ENCODE results near the gene BRPF3. TPM values are rescaled to one million over a fixed set of nuclear protein-coding genes. Genes with fewer than 3 reads are reported as not detected.
"Not testable (repeated sequence)": the region's sequence is repeated elsewhere in the genome, so short reads cannot be mapped to it uniquely, and the experiment has no call there.

The BRPF3 gene
- total RNA-seq, 1 donor from 2014 or later, result 7.1 TPM

- no peak overlapping the region for H3K4me3 ChIP-seq (ENCODE audit: low read depth, low read length)
- TF ChIP-seq CTCF (conservative IDR thresholded peaks at IDR 0.05; ENCODE audit: low read depth, low read length), result no peak
- no peak for DNase-seq (ENCODE audit: low read depth)
Measured at GRCh38 chr6:36217946-36218345, 21.4 kb downstream of the BRPF3 start.

- H3K4me3 ChIP-seq (ENCODE audit: low read depth, low read length); DNase-seq (ENCODE audit: low read depth): not testable (repeated sequence)
Measured at GRCh38 chr6:36218516-36218915, 22.0 kb downstream of the BRPF3 start.

- no peak for DNase-seq (ENCODE audit: low read depth)
- H3K4me3 ChIP-seq (ENCODE audit: low read depth, low read length), result no peak overlapping the region
- no peak for TF ChIP-seq CTCF (conservative IDR thresholded peaks at IDR 0.05; ENCODE audit: low read depth, low read length)
Measured at GRCh38 chr6:36219081-36219480, 22.5 kb downstream of the BRPF3 start.

GRCh38 chr6:36220226-36220625 lies 23.7 kb downstream of the BRPF3 start:
- DNase-seq (ENCODE audit: low read depth), result no peak
- H3K4me3 ChIP-seq (ENCODE audit: low read depth, low read length), result no peak overlapping the region
- TF ChIP-seq CTCF (conservative IDR thresholded peaks at IDR 0.05; ENCODE audit: low read depth, low read length), result no peak

GRCh38 chr6:36221674-36222073 lies 25.1 kb downstream of the BRPF3 start:
- no peak for TF ChIP-seq CTCF (conservative IDR thresholded peaks at IDR 0.05; ENCODE audit: low read depth, low read length)
- no peak for DNase-seq (ENCODE audit: low read depth)
- no peak overlapping the region for H3K4me3 ChIP-seq (ENCODE audit: low read depth, low read length)

GRCh38 chr6:36222924-36223323 lies 26.4 kb downstream of the BRPF3 start:
- H3K4me3 ChIP-seq (ENCODE audit: low read depth, low read length), result no peak overlapping the region
- DNase-seq (ENCODE audit: low read depth), result no peak
- TF ChIP-seq CTCF (conservative IDR thresholded peaks at IDR 0.05; ENCODE audit: low read depth, low read length), result no peak

- TF ChIP-seq CTCF (conservative IDR thresholded peaks at IDR 0.05; ENCODE audit: low read depth, low read length), result no peak
- no peak for DNase-seq (ENCODE audit: low read depth)
- H3K4me3 ChIP-seq (ENCODE audit: low read depth, low read length), result no peak overlapping the region
Measured at GRCh38 chr6:36223706-36224105, 27.2 kb downstream of the BRPF3 start.
